HG02759 (cell line): Measurements from ENCODE around the gene MRPL10.
"Not testable (repeated sequence)": the region's sequence is repeated elsewhere in the genome, so short reads cannot be mapped to it uniquely, and the experiment has no call there.

ENCODE experiments used
- ATAC-seq: cut with Tn5 transposase; IDR thresholded peaks from one replicate; pipeline ENCODE4 v1.9.1; 2021; ENCODE audit warnings: mild to moderate bottlenecking, moderate library complexity; ENCODE audit not compliant: unreplicated experiment

MRPL10 gene

GRCh38 chr17:47800686-47801085 lies 30.7 kb downstream of the MRPL10 start:
- ATAC-seq, result no peak

DNA sequence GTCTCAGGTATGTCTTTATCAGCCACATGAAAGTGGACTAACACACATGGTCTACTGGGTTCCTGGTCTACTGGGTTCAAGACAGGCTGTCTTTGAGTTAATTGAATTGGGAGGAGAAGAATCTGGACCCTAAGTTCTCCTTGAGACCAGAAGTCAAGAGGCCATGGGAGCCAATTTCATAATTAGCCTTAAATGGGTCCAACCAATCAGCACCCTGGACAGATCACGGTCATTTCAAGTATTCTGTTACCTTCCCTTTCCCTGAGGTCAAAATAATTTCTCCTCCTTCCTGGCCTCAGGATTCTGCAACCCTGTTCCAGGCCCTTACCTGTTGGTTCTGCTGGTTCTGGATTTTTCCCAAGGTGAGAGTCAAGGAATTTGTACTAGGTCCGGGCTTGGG lies 33.5 kb downstream of the MRPL10 start:
- ATAC-seq, result no peak

- no peak for ATAC-seq
Observed at GRCh38 chr17:47792979-47793378, 38.4 kb downstream of the MRPL10 start.

- no peak for ATAC-seq
Observed at GRCh38 chr17:47792457-47792856, 38.9 kb downstream of the MRPL10 start.

GRCh38 chr17:47791025-47791424 lies 40.3 kb downstream of the MRPL10 start:
- no peak for ATAC-seq

DNA sequence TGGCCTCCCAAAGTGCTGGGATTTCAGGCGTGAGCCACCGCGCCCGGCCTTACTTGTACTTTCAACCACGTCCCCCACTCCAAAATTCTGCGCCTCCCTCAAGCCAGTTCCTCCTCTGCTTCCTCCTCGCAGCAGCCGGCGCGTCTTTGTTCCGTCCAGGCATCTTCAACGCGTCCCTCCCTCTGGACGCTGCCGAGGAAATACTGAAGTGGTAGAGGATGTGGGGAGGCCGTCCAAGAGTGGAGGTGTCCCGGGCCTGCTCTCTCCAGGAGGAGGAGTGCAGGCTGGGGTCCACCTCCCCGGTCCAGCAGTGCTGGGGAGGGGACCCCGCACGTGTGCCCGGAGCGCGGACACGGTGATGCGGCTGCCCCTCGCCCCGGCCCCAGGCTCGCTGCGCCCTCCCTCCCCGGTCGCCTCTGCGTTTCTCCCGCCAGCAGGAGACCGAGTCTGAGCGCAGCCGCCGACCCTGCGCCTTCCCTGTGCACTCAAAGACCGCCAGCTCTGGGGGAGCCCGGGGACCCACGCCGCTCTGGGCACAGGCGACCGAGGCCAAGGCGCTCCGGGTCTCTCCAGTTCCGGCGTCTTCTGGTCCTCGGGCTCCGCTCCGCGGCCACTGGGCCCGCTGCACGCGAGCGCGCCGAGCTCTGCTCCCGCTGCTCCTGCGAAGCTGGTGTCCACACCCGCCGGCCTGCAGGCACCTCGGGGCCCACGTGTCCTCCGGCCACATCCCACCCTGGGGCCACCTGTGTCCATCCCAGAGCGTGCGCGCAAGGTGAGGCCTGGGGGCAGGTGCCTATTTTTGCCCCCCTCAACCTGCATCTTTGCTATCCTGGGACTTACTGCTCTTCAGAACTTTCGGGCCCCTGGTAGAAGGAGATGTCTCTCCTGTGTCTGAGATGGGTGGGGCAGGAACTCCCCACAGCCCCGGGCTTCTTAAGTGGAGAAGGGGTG lies 41.5 kb downstream of the MRPL10 start:
- no peak for ATAC-seq

- no peak for ATAC-seq
Observed at GRCh38 chr17:47785538-47786123, 45.7 kb downstream of the MRPL10 start.

GRCh38 chr17:47781397-47781796 lies 49.9 kb downstream of the MRPL10 start:
- ATAC-seq, result no peak

- no peak for ATAC-seq
Observed at GRCh38 chr17:47778184-47778635, 53.1 kb downstream of the MRPL10 start.

GRCh38 chr17:47776330-47777197 lies 54.8 kb downstream of the MRPL10 start:
- ATAC-seq, result no peak

DNA sequence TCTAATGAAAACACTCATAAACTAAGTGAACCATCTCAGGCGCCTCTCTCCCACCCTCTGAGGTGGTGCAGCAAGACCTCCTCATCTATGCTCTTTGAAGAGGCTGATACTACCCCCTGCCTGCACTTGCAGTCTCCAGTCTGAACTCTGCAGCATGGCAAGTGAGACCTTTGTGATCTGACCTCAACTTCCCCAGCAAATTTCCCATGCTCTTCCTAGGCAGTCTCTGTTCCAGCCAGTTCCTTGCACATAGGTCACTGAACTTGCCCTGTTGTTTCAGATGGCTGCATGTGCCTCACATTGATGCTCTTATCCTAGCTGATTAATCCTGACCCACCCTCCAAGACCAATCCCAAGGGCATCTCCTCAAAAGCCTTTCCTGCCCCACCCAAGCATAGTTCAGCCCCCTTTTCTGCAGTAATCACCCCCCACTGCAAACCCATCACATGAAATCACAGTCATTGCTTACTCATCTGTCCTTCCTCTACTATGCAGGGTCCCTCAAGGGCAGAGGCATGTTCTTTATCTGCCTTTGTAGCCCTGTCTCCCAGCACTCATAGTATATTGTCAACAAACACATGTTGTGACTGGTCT lies 56.3 kb downstream of the MRPL10 start:
- no peak for ATAC-seq

- ATAC-seq, result no peak
Observed at GRCh38 chr17:47774331-47774730, 57.0 kb downstream of the MRPL10 start.

GRCh38 chr17:47773649-47774048 lies 57.7 kb downstream of the MRPL10 start:
- not testable (repeated sequence) for ATAC-seq
